Smooth muscle cell (in vitro differentiated cells): ENCODE data around the gene PTGIR. TPM values are rescaled to one million over a fixed set of nuclear protein-coding genes. Genes with fewer than 3 reads are reported as not detected.

Source experiments
- DNase-seq: peaks from one replicate; lab custom pipeline; 2025; ENCODE audit not compliant: unreplicated experiment; lab: John Stamatoyannopoulos, UW
- H2AFZ ChIP-seq: fragments of 200-600 bp; sonication (generic); 2 replicates; pipeline ENCODE4 v1.6.0; 2016; ENCODE audit warnings: antibody characterized with exemption, low read depth, mild to moderate bottlenecking
- H3F3A ChIP-seq: fragments of 200-600 bp; sonication (generic); 2 replicates; pipeline ENCODE4 v1.6.0; 2017; ENCODE audit warnings: antibody characterized with exemption, low read depth
- H3K27ac ChIP-seq: fragments of 200-600 bp; sonication (generic); 2 replicates; pipeline ENCODE4 v1.5.1; 2016; ENCODE audit warnings: low read depth, mild to moderate bottlenecking
- H3K27me3 ChIP-seq: fragments of 200-600 bp; sonication (generic); 2 replicates; pipeline ENCODE4 v1.6.1; 2016; ENCODE audit warnings: low read depth, mild to moderate bottlenecking
- H3K36me3 ChIP-seq: fragments of 200-600 bp; sonication (generic); 2 replicates; pipeline ENCODE4 v1.5.1; 2016; ENCODE audit warnings: low read depth
- H3K4me1 ChIP-seq: fragments of 200-600 bp; sonication (generic); 2 replicates; pipeline ENCODE4 v1.5.1; 2016; ENCODE audit warnings: low read depth
- H3K4me2 ChIP-seq: fragments of 200-600 bp; sonication (generic); 2 replicates; pipeline ENCODE4 v1.6.0; 2016; ENCODE audit warnings: mild to moderate bottlenecking
- H3K4me3 ChIP-seq: fragments of 200-600 bp; sonication (generic); 2 replicates; pipeline ENCODE4 v1.5.1; 2016; ENCODE audit warnings: mild to moderate bottlenecking
- H3K79me2 ChIP-seq: fragments of 200-600 bp; sonication (generic); 2 replicates; pipeline ENCODE4 v1.6.0; 2016; ENCODE audit warnings: low read depth, mild to moderate bottlenecking
- H3K9ac ChIP-seq: fragments of 200-600 bp; sonication (generic); 2 replicates; pipeline ENCODE4 v1.6.0; 2016; ENCODE audit warnings: low read depth
- H3K9me3 ChIP-seq: fragments of 200-600 bp; sonication (generic); replicated peaks from 2 replicates; pipeline ENCODE4 v1.5.1; 2016; ENCODE audit warnings: low read depth
- H4K20me1 ChIP-seq: fragments of 200-600 bp; sonication (generic); 2 replicates; pipeline ENCODE4 v1.6.0; 2016; ENCODE audit warnings: low read depth
- CTCF ChIP-seq: fragments of 200-600 bp; sonication (generic); IDR thresholded peaks from 2 replicates; pipeline ENCODE4 v1.5.1; 2017; ENCODE audit warnings: borderline replicate concordance, mild to moderate bottlenecking, antibody characterized with exemption; ENCODE audit not compliant: insufficient read depth, poor library complexity, severe bottlenecking
- WGBS: methylation state at CpG from one replicate; pipeline ENCODE4 v1.1.7; 2016; ENCODE audit warnings: low lambda C conversion rate; 5-methylcytosine and 5-hydroxymethylcytosine counted together
- polyA plus RNA-seq: library from polyadenylated mRNA; unstranded; fragments of >200 nt; fragmentation: Nextera tagmentation; extraction: Ambion mirVana; gene quantifications from 2 replicates; pipeline ENCODE4 v1.2.1, GENCODE V29; 2016
- total RNA-seq: library from RNA; depleted of rRNA; stranded (reverse); fragments of >200 nt; gene quantifications from 2 replicates; pipeline ENCODE4 v1.2.3, GENCODE V29; 2014

The PTGIR gene
- total and polyA plus RNA-seq, 2 experiments from 2014 or later, result 0.09 to 0.81 TPM

GRCh38 chr19:46573679-46574498 is 51.0 kb downstream of the PTGIR start:
- Histone ChIP-seq H3K9ac (no peak overlapping the region), H2AFZ (no peak overlapping the region), H3K9me3 (no peaks in the 10 kb centered on the region), H4K20me1 (no peaks in the 10 kb centered on the region), H3K27ac (no peak overlapping the region), H3K36me3 (no peaks in the 10 kb centered on the region), H3K4me2 (no peak overlapping the region), H3K4me3 (no peak overlapping the region), H3K4me1 (no peaks in the 10 kb centered on the region), H3K27me3 (no peaks in the 10 kb centered on the region), H3K79me2 (no peaks in the 10 kb centered on the region), H3F3A (no peaks in the 10 kb centered on the region)
- 85% methylated on average over 8 of the region's 8 CpGs for WGBS
- no peak for DNase-seq
- no peak for TF ChIP-seq CTCF

DNA sequence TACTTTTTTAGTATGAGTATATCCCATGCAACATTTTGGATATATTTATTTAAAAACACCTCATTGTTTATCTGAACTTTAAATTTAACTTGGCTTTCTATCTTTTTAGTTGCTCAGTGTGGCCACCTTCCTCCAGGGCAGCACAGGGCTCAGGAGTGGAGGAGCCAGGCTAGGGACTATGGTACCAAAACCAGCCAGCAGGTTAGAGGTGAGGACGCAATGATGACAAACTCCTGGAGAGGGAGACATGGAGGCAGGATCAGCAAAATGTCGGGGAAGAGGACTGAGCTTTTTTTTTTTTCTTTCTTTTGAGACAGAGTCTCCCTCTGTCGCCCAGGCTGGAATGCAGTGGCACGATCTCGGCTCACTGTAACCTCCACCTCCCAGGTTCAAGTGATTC is 53.4 kb downstream of the PTGIR start:
- TF ChIP-seq CTCF, result no peak
- Histone ChIP-seq H3K4me3 (no peak overlapping the region), H3K36me3 (no peaks in the 10 kb centered on the region), H3K4me1 (no peaks in the 10 kb centered on the region), H3K9ac (no peak overlapping the region), H3K79me2 (no peaks in the 10 kb centered on the region), H2AFZ (no peak overlapping the region), H3K4me2 (no peak overlapping the region), H3K9me3 (no peaks in the 10 kb centered on the region), H4K20me1 (no peaks in the 10 kb centered on the region), H3K27ac (no peak overlapping the region), H3F3A (no peaks in the 10 kb centered on the region), H3K27me3 (no peaks in the 10 kb centered on the region)
- DNase-seq, result no peak
- WGBS, result 17% methylated on average over 5 of the region's 5 CpGs

Other genes starting within 250 kb of the PTGIR start
- gene CCDC8, start 211.5 kb downstream of the PTGIR start, total RNA-seq, result 17.9 and 19.4 TPM in 2 replicates
- 44.5 and 53.9 TPM in 2 replicates for gene CCDC8, start 211.5 kb downstream of the PTGIR start, polyA plus RNA-seq
- gene PNMA8C, start 196.2 kb downstream of the PTGIR start, total RNA-seq, result not detected in 2 replicates
- not detected in 2 replicates for gene PNMA8C, start 196.2 kb downstream of the PTGIR start, polyA plus RNA-seq
- 6.5 and 16.4 TPM in 2 replicates for gene PNMA8A, start 153.5 kb downstream of the PTGIR start, total RNA-seq
- gene PNMA8A, start 153.5 kb downstream of the PTGIR start, polyA plus RNA-seq, result 3.6 and 5.9 TPM in 2 replicates
- gene PNMA8B, start 129.2 kb downstream of the PTGIR start, total RNA-seq, result 0.49 and 1.0 TPM in 2 replicates
- 1.2 TPM in 2 replicates for gene PNMA8B, start 129.2 kb downstream of the PTGIR start, polyA plus RNA-seq
- 152 and 172 TPM in 2 replicates for gene CALM3, start 23.8 kb downstream of the PTGIR start, total RNA-seq
- gene CALM3, start 23.8 kb downstream of the PTGIR start, polyA plus RNA-seq, result 165 and 183 TPM in 2 replicates
- gene GNG8, start 11.1 kb upstream of the PTGIR start, total RNA-seq, result not detected in 2 replicates
- gene GNG8, start 11.1 kb upstream of the PTGIR start, polyA plus RNA-seq, result 3.3 TPM in 1 of 2 replicates, not detected in the other
- gene DACT3, start 36.1 kb upstream of the PTGIR start, total RNA-seq, result 6.2 and 12.3 TPM in 2 replicates
- gene DACT3, start 36.1 kb upstream of the PTGIR start, polyA plus RNA-seq, result 19.1 and 22.7 TPM in 2 replicates
- 8.6 and 24.2 TPM in 2 replicates for gene PRKD2, start 92.0 kb upstream of the PTGIR start, total RNA-seq
- 34.6 and 45.9 TPM in 2 replicates for gene PRKD2, start 92.0 kb upstream of the PTGIR start, polyA plus RNA-seq
- 13.8 and 35.2 TPM in 2 replicates for gene FKRP, start 121.0 kb upstream of the PTGIR start, total RNA-seq
- 18.9 and 27.2 TPM in 2 replicates for gene FKRP, start 121.0 kb upstream of the PTGIR start, polyA plus RNA-seq
- 47.1 and 55.7 TPM in 2 replicates for gene STRN4, start 121.4 kb upstream of the PTGIR start, total RNA-seq
- 69.1 and 72.1 TPM in 2 replicates for gene STRN4, start 121.4 kb upstream of the PTGIR start, polyA plus RNA-seq
- gene SLC1A5, start 163.5 kb upstream of the PTGIR start, total RNA-seq, result 101 TPM in 2 replicates
- gene SLC1A5, start 163.5 kb upstream of the PTGIR start, polyA plus RNA-seq, result 224 and 231 TPM in 2 replicates
- 142 and 204 TPM in 2 replicates for gene AP2S1, start 225.8 kb upstream of the PTGIR start, total RNA-seq
- gene AP2S1, start 225.8 kb upstream of the PTGIR start, polyA plus RNA-seq, result 471 and 488 TPM in 2 replicates
- 19.8 and 20.0 TPM in 2 replicates for gene ARHGAP35, start 235.9 kb upstream of the PTGIR start, total RNA-seq
- 6.9 TPM in 2 replicates for gene ARHGAP35, start 235.9 kb upstream of the PTGIR start, polyA plus RNA-seq